Gastrocnemius medialis (tissue), 4 donors: ENCODE results near the gene MDFIC. TPM values are rescaled to one million over a fixed set of nuclear protein-coding genes. Genes with fewer than 3 reads are reported as not detected.

Source experiments
- ATAC-seq, 2 donors: fragments of 150-250 bp; one replicate each; pipeline ENCODE4 v1.9.1; 2016
- DNase-seq, 2 donors: peaks; one replicate each; pipeline ENCODE4 v3.0.0-alpha.2; 2019
- H3K27ac ChIP-seq, 4 donors: fragments of 200-600 bp; sonication (generic); 1 replicate in 1 of 4; 2 replicates in 3 of 4; pipeline ENCODE4 v1.5.1; 2016 to 2018; ENCODE audit warnings: mild to moderate bottlenecking in 2 of 4, moderate library complexity in 1 of 4
- H3K27me3 ChIP-seq, 3 donors: fragments of 200-600 bp; sonication (generic) in 2 of 3; 1 replicate in 1 of 3; 2 replicates in 2 of 3; pipeline versions ENCODE4 v1.5.1 to v1.6.0; 2016 to 2019; ENCODE audit warnings: mild to moderate bottlenecking in 1 of 3, moderate library complexity in 1 of 3
- H3K36me3 ChIP-seq, 2 donors: fragments of 200-600 bp; sonication (generic) in 1 of 2; one replicate each; pipeline ENCODE4 v1.5.1; 2017 to 2018
- H3K4me1 ChIP-seq, 2 donors: fragments of 200-600 bp; sonication (generic) in 1 of 2; one replicate each; pipeline ENCODE4 v1.5.1; 2016 to 2017; ENCODE audit warnings: mild to moderate bottlenecking in 2 of 2
- H3K4me3 ChIP-seq, 4 donors: fragments of 200-600 bp; sonication (generic) in 3 of 4; 1 replicate in 1 of 4; 2 replicates in 3 of 4; pipeline ENCODE4 v1.5.1; 2016 to 2019; ENCODE audit warnings: mild to moderate bottlenecking in 2 of 4
- H3K9me3 ChIP-seq, 3 donors: fragments of 200-600 bp; sonication (generic) in 2 of 3; 1 replicate in 1 of 3; 2 replicates in 2 of 3; pipeline ENCODE4 v1.5.1; 2016 to 2019
- POLR2A ChIP-seq, 2 donors: fragments of 450-650 bp; IDR thresholded peaks; one replicate each; pipeline ENCODE4 v1.6.1; 2017; ENCODE audit warnings: antibody characterized with exemption in 2 of 2, mild to moderate bottlenecking in 2 of 2, moderate library complexity in 2 of 2
- in situ Hi-C, 4 donors: fragments of 200-750 bp; cut with MboI; loops; one replicate each; pipeline versions ENCODE4 v1.15.0 to v1.8.0; 2017; ENCODE audit warnings: low sequenced_read_pairs in 4 of 4
- intact Hi-C: fragments of 100-400 bp; cut with DNase I; formaldehyde crosslinking; loops from one replicate; pipeline ENCODE4 v1.15.1; 2023; ENCODE audit warnings: low total_unique reads
- total RNA-seq, 4 donors: library from RNA; depleted of rRNA; stranded (reverse); fragments of >200 nt; gene quantifications; one replicate each; pipeline versions ENCODE4 v1.1.0 to v1.2.3, GENCODE V29; 2016
- TF ChIP-seq, protein P1 (sequence below), 5 experiments: fragments of 450-650 bp in 3 of 5; fragments of 200-600 bp in 2 of 5; sonication (generic) in 2 of 5; IDR thresholded peaks in 4 of 5; conservative IDR thresholded peaks in 1 of 5; 1 replicate in 4 of 5; 2 replicates in 1 of 5; pipeline ENCODE4 v1.5.1; 2016 to 2019; ENCODE audit warnings: antibody characterized with exemption in 5 of 5, mild to moderate bottlenecking in 3 of 5, moderate library complexity in 3 of 5

The MDFIC gene
- total RNA-seq, 4 donors from 2014 or later, result 6.3 to 11.6 (median 10.6) TPM

DNA sequence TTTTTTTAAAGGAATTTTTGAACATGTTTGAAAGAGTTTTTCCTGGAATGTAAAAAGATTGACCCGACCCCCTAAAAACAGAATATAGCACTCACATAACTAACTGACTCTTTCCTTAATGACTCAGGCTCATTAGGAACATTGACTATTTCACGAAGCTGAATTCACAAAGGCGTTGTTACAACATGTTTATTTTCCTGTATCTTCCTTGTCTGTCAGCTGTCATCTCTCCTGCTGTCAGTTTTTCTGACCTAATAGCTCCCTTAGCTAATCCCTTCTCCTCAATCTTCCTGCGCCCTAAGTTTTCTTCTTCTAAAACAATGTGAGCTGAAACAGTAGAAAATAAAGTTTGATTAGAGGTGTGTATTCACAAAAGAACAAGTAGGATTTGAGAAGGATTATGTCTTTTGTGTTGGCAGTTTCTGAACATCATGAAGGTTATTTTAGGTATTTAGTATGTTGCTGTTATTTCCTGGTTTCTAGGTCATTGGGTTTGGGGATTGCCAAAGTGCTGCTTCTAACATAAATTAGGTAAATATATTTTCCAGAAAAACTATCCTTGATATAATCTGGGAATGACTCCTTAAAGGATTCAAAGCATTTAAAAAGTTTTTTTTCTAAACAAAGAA, 4.6 kb upstream of the MDFIC start:
- Histone ChIP-seq H3K9me3 (no peaks in the 10 kb centered on the region), H3K27ac (no peak overlapping the region), H3K27me3 (no peaks in the 10 kb centered on the region), H3K4me1 (no peaks in the 10 kb centered on the region), H3K4me3 (no peak overlapping the region), H3K36me3 (no peaks in the 10 kb centered on the region)
- intact Hi-C loops, result no loop called here
- no peak for DNase-seq
- in situ Hi-C loops, result no loop called here
- no peak for ATAC-seq
- no peak for TF ChIP-seq POLR2A (IDR thresholded peaks at IDR 0.05)

DNA sequence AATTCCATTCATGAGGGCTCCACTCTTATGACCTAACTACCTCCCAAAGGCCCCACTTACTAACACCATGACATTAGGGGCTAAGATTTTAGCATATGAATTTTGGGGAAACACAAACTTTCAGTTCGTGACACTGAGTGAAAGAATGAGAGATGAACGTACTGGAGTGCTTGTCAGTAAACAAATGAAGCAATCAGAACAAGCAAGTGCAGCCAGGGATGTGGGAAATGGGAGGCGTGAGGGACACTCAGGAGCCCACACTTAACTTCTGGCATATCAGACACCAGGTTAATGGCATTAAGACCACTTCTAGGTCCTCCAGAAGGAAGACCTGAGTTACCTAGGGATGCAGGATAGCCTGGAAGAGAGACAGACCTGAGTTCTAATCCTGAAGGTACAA, 2.3 kb upstream of the MDFIC start:
- H3K9me3 ChIP-seq, result no peaks in the 10 kb centered on the region
- H3K4me1 ChIP-seq, result peaks cover 8 to 12% of the 10 kb centered on the region in 2 donors
- in situ Hi-C loops (no loop called here), intact Hi-C loops (no loop called here)
- DNase-seq (no peak), ATAC-seq (no peak)
- H3K27ac ChIP-seq, result no peak overlapping the region
- H3K4me3 ChIP-seq, result no peak overlapping the region
- H3K27me3 ChIP-seq, result no peaks in the 10 kb centered on the region
- no peak for TF ChIP-seq POLR2A (IDR thresholded peaks at IDR 0.05)
- TF ChIP-seq, protein P1, sequence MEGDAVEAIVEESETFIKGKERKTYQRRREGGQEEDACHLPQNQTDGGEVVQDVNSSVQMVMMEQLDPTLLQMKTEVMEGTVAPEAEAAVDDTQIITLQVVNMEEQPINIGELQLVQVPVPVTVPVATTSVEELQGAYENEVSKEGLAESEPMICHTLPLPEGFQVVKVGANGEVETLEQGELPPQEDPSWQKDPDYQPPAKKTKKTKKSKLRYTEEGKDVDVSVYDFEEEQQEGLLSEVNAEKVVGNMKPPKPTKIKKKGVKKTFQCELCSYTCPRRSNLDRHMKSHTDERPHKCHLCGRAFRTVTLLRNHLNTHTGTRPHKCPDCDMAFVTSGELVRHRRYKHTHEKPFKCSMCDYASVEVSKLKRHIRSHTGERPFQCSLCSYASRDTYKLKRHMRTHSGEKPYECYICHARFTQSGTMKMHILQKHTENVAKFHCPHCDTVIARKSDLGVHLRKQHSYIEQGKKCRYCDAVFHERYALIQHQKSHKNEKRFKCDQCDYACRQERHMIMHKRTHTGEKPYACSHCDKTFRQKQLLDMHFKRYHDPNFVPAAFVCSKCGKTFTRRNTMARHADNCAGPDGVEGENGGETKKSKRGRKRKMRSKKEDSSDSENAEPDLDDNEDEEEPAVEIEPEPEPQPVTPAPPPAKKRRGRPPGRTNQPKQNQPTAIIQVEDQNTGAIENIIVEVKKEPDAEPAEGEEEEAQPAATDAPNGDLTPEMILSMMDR (IDR thresholded peaks at IDR 0.05 in 4 of 5, conservative IDR thresholded peaks at IDR 0.05 in 1 of 5), result no peak
- H3K36me3 ChIP-seq, result no peaks in the 10 kb centered on the region

DNA sequence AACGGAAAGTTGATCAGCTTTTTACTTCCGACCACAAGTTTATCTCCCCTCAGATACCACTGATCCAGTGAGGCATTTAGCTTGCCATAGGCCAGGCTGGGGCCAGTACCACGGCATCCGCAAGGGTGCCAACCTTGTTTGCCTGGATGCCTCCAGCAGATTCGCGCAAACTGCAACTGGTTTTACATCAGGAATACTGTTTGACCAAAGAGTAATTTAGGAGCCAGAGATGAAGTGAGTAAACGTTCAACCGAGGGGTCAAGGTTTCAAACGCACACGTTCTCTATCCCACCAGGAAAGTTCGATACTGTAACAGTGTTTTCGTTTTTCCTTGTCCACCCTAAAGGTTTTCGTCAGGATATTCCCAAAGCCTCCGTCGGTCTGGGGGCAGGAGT, 266 bp upstream of the MDFIC start:
- peak; percentile 37 to 40 for ATAC-seq
- H3K4me1 ChIP-seq, result peaks cover 8 to 12% of the 10 kb centered on the region in 2 donors
- intact Hi-C loops, result loop anchor here (5.0 to 10.0 kb wide), 2 partner anchors 56 to 163 kb away; no protein-coding TSS in a partner anchor
- H3K27me3 ChIP-seq, result no peaks in the 10 kb centered on the region
- in situ Hi-C loops, result loop anchor here in 1 of 4 donors (5.0 kb wide), 1 partner anchor 86 kb away; no protein-coding TSS in a partner anchor
- DNase-seq, result peak in 1 of 2 donors; percentile 13
- no peaks in the 10 kb centered on the region for H3K9me3 ChIP-seq
- H3K27ac ChIP-seq, result peak overlapping the region; percentile 77 to 89 (median 85)
- no peak for TF ChIP-seq POLR2A (IDR thresholded peaks at IDR 0.05)
- TF ChIP-seq, protein P1 (IDR thresholded peaks at IDR 0.05 in 4 of 5, conservative IDR thresholded peaks at IDR 0.05 in 1 of 5), result no peak
- no peaks in the 10 kb centered on the region for H3K36me3 ChIP-seq
- peak overlapping the region; percentile 76 to 96 (median 86) for H3K4me3 ChIP-seq

DNA sequence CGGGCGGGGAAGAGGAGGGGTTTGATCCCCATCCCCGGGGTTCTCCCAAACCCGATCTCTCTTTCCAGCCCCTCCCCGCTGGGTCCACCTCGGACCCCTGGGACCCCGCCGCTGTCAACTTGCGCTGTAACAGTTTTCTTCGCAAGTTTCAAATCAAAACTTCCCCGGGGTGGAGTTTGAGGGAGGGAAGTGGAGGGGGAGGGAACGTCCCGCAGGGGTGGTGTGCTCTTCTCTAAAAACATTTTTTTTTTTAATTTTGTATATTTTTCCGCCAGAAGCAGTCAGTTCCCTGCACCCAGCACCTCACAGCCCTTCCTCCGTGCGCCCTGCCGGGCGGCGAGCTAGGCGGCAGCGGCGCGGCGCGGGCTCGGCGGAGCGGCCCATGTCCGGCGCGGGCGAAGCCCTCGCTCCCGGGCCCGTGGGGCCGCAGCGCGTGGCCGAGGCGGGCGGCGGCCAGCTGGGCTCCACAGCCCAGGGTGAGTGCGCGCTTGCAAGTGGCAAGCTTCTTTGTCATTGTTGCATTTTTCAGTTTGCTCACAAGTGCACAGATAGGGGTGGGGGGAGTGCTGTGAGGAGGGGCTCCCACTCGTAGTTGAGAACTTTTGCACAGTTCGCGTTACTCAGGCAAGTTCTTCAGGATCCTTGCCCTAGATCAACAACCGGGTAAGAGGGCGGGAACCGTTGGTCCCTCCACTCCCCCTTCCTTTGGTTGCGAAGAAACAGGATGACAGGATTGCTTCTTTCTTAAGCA, 933 bp downstream of the MDFIC start:
- peak overlapping the region; percentile 76 to 96 (median 86) for H3K4me3 ChIP-seq
- intact Hi-C loops, result loop anchor here (5.0 to 10.0 kb wide), 2 partner anchors 54 to 162 kb away; no protein-coding TSS in a partner anchor
- peak; percentile 63 to 71 for ATAC-seq
- H3K9me3 ChIP-seq, result no peaks in the 10 kb centered on the region
- no peaks in the 10 kb centered on the region for H3K27me3 ChIP-seq
- peak; percentile 3 to 22 for DNase-seq
- peaks cover 8 to 12% of the 10 kb centered on the region in 2 donors for H3K4me1 ChIP-seq
- H3K36me3 ChIP-seq, result no peaks in the 10 kb centered on the region
- H3K27ac ChIP-seq, result peak overlapping the region; percentile 77 to 89 (median 85)
- in situ Hi-C loops, result loop anchor here in 1 of 4 donors (5.0 kb wide), 1 partner anchor 84 kb away; no protein-coding TSS in a partner anchor
- TF ChIP-seq, protein P1 (IDR thresholded peaks at IDR 0.05 in 4 of 5, conservative IDR thresholded peaks at IDR 0.05 in 1 of 5), result no peak
- TF ChIP-seq POLR2A (IDR thresholded peaks at IDR 0.05), result no peak

DNA sequence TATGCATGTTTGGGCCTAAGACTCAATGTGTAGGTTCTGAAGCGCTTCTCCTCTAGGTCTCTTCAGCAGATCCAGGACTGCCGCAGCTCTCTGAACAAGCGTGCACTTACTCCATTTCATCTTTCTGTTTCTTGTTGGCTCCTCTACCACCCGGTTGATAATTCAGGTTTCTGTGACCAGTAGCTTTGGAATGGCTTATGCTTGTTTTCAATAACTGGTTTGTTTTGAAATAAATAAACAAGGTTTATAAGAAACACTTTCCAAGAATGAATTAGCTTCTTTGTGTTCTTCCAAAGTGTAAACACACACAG, 1.5 kb downstream of the MDFIC start:
- ATAC-seq (no peak), DNase-seq (no peak)
- Histone ChIP-seq H3K27ac (peak overlapping the region; percentile 35 to 85 (median 81)), H3K27me3 (no peaks in the 10 kb centered on the region), H3K36me3 (no peaks in the 10 kb centered on the region), H3K4me3 (peak overlapping the region; percentile 76 to 96 (median 86)), H3K4me1 (peaks cover 8 to 12% of the 10 kb centered on the region in 2 donors), H3K9me3 (no peaks in the 10 kb centered on the region)
- in situ Hi-C loops (loop anchor here in 1 of 4 donors (5.0 kb wide), 1 partner anchor 84 kb away; no protein-coding TSS in a partner anchor), intact Hi-C loops (loop anchor here (5.0 to 10.0 kb wide), 2 partner anchors 54 to 161 kb away; no protein-coding TSS in a partner anchor)
- TF ChIP-seq, protein P1 (IDR thresholded peaks at IDR 0.05 in 4 of 5, conservative IDR thresholded peaks at IDR 0.05 in 1 of 5), result no peak
